Activated T-cell treated with anti-CD3 and anti-CD28 coated beads for 48 hours (primary cell): ENCODE data around the gene LGALS7B.
"Not testable (repeated sequence)": the region's sequence is repeated elsewhere in the genome, so short reads cannot be mapped to it uniquely, and the experiment has no call there.

Experiments used
- DNase-seq: peaks from one replicate; pipeline ENCODE4 v3.0.0-alpha.2; 2020; ENCODE audit warnings: low read depth

The LGALS7B gene

DNA sequence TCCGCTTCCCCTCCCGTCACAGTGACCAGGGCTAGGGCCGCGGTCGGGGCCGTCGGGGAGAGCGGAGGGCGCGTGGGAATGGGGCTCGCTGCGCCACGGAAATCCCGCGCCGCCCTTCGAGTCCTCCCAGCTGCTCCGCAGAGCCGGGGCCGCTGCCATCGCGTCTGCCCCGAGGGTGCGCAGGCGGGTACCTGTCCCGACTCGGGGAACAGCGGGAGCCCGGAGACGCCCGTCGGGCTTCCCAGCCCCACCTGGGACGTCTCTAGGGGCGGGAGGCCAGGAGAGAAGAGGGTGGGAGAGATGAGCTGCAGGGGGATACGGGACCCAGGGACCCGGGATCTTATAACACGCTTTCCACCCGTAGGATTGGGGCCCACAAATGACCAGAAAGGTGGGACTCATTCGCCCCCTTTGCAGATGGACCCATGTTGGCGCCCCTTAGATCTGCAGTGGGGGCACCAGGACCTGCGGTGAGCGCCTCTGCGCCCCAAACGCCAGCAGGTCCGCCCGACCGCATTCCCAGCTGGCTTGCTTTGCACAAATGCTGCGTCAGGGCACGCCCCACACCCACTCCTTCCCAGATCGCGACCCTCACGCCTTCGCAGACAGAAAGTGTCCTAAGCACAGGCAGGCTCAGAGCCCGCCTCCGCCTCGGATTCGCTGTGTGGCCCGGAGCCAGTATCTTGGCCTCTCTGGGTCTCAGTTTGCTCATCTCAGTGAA, 18.6 kb upstream of the LGALS7B start:
- DNase-seq: not testable (repeated sequence)

DNA sequence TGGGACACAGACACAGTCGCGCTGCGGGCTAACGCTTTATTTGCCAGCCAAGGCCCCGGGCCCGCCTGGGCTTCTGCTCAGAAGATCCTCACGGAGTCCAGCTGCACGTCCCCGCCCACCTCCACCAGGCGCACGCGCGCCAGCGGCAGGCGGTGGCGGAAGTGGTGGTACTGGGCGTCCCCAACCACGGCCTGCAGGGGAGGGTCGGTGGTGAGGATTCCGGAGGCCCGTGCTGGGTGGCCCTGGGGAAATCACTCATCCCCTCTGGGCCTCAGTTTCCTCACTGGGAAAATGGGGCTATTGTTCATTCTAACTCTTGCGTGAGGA, 18.1 kb upstream of the LGALS7B start:
- DNase-seq: not testable (repeated sequence)

DNA sequence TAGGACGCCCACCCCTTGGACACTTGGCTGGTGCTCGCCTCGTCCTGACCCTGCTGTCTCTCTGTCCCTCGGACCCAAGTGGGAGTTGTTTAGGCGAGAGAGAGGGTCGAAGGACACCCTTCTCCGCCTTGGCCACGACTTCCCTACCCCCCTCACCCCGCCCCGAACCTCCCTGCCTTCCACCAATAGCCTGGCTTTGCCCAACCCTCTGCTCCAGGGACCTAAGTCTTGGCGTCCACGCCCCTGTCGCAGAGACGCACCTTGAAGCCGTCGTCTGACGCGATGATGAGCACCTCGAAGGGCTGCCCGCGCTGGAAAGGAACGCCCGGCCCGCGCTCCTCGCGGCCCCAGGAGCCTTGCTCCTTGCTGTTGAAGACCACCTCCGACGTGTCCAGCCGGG, 17.4 kb upstream of the LGALS7B start:
- not testable (repeated sequence) for DNase-seq

DNA sequence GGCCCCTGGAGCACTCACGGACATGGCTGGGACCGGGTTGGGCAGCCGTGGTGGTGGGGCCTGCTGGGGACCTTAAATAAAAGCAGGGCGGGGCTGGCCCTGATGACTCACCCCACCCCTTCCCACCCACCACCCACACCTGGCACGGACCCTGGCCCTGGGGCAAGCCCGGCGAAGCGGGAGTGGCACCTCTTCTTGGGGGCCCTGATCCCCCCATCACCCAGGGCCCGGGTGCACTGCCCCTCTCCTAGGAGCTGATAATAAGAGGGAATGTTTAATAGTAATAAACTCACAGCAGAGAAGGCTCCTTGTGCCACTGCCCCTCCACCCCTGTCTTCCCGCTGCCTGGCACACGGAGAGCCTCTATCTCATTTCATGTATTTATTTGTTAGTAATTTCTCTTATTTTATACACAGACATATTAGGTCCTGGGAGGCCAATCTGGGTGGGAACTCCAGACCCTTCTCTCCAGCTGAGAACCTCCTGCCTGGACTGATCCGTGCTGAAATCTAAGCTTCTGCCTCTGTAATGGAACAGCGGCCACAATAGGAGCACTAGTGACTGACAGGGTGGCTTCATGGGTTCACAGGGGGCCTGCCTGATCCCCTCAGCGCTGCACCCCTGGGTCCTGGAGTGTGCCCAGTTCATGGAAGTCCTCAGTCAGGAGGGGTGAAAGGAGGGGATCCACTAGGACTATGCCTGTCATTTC, 15.4 kb upstream of the LGALS7B start, which contains the start of gene LGALS7:
LGALS7 (minus strand) TSS at position 49 of the 709 bp plus-strand sequence; CDS start at position 24, 25 bp downstream.
- DNase-seq: no peak

DNA sequence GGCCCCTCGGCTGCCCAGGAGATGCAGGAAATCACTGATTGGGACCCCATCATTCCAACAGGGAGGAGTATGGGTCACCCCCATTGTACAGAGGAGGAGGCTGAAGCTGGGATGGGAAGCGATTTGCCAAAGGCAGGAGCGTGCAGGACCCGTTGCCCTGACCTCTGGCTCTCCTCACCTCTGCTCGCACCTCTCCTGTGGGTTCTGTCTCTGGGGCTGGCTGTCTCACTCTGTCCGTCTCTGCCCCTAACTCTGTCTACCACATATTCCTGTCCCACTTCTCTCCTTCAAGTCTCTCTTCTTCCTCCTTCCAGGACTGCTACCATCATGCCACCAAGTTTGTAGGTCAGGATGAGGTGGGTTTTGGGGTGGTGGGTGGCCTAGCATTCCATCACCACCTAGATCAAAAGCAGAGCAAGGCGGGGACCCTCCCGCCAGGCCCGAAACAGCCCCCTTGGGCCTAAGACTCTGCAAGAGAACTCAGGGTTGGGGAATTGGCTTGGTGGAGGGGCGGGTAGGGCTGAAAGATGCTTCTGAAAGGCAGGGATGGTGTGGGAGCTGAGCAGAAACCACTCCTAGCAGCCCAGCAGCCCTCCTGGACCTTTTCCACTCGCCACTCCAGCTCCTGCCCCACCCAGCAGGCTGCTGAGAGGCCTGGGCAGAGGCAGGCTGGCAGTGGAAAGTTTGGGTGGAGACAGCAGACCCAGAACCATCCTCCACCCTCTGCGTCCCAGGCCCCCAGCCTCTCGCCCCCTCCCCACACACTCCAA, 14.6 kb upstream of the LGALS7B start:
- no peak for DNase-seq

DNA sequence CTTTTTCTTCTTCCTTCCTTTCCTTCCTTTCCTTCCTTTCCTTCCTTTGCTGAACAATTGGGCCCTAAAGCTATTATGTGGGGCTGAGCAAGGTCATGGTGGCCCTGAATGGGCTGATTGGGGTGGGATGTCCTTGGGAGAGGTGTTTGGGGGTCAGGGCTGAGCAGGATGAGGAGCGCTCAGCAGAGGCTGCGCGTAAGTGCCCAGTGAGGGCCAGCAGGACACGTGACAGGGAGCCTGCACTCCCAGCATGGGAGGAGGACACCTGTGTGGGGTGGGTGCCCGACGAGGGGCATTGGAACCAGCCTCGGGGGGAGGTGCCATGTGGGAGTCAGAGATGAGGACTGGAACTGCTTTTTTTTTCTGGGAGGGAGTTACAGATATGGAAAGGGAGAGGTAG, 10.3 kb upstream of the LGALS7B start:
- no peak for DNase-seq

DNA sequence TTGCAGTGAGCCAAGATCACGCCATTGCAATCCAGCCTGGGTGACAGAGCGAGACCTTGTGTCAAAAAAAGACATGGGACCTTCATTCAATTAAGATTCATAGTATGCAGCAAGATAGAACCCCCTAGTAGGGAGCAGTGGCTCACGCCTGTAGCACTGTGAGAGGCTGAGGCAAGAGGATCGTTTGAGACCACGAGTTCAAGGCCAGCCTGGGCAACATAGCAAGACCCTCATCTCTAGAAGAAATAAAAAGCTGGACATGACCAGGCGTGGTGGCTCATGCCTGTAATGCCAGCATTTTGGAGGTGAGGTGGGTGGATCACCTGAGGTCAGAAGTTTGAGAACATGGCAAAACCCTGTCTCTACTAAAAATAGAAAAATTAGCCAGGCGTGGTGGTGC, 8.6 kb upstream of the LGALS7B start:
- DNase-seq: no peak

DNA sequence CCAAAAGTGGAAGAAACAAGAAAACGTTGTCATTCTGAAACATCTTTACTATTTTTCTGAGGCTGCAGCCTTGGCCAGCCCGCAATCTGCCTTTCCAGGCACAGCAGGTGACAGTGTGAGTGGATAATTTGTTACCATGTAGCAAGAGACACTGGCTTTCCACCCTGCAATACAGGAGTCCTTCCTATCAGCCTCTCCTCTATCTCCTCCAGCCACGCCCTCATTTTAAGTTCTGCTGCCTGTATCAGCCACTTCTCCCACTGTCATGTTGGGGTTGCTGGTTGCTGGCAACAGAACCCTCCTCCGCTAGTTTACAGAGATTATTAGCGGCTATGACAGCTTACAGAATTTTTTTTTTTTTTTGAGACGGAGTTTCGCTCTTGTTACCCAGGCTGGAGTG, 7.9 kb upstream of the LGALS7B start:
- DNase-seq: no peak

DNA sequence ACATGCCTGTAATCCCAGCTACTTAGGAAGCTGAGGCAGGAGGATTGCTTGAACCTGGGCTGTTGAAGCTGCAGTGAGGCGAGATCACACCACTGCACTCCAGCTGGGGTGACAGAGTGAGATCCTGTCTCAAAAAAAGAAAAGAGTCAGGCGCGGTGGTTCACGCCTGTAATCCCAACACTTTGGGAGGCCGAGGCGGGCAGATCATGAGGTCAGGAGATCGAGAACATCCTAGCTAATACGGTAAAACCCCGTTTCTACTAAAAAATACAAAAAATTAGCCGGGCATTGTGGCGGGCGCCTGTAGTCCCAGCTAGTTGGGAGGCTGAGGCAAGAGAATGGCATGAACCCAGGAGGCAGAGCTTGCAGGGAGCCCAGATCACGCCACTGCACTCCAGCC, 6.8 kb upstream of the LGALS7B start:
- DNase-seq: not testable (repeated sequence)

DNA sequence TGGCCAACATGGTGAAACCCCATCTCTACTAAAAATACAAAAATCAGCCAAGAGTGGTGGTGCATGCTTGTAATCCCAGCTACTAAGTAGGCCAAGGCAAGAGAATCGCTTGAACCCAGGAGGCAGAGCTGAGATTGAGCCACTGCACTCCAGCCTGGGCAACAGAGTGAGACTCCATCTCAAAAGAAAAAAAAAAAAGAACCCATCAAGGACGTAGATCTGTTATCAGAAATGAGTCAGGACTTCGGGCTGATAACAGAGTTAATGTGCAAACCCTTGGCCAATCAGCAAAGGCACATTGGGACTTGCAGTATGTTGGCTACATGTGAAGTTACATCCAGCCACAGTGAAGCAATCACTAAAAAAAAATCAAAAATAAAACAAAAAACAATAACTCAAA, 4.8 kb upstream of the LGALS7B start:
- no peak for DNase-seq

DNA sequence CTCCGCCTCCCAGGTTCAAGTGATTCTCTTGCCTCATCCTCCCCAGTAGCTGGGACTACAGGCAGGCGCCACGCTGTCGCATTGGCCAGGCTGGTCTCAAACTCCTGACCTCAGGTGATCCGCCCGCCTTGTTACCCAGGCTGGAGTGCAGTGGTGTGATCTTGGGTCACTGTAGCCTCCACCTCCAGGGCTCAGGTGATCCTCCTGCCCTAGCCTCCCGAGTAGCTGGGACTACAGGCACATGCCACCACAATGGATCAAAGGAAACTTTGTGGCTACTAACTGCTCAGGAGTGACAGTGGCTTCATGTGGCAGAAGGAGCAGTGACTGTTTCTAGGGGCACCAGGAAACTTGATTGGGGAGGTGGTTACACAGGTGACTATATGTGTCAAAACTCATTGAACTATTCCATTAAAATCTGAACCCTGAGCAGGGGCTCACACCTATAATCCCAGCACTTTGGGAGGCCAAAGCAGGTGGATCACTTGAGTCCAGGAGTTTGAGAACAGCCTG, 3.8 kb upstream of the LGALS7B start:
- DNase-seq: no peak

DNA sequence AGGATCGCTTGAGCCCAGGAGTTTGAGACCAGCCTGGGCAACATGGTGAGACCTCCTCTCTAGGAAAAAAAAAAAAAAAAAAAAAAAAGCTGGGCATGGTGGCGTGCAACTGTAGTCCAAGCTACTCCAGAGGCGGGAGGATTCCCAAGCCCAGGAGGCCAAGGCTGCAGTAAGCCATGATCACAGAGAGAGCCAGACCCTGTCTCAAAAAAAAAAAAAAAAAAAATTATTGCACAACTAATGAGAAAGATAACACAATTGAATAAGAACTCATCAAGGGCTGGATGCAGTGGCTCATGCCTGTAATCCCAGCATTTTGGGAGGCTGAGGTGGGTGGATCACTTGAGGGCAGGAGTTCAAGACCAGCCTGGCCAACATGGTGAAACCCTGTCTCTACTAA, 2.9 kb upstream of the LGALS7B start:
- DNase-seq: not testable (repeated sequence)

DNA sequence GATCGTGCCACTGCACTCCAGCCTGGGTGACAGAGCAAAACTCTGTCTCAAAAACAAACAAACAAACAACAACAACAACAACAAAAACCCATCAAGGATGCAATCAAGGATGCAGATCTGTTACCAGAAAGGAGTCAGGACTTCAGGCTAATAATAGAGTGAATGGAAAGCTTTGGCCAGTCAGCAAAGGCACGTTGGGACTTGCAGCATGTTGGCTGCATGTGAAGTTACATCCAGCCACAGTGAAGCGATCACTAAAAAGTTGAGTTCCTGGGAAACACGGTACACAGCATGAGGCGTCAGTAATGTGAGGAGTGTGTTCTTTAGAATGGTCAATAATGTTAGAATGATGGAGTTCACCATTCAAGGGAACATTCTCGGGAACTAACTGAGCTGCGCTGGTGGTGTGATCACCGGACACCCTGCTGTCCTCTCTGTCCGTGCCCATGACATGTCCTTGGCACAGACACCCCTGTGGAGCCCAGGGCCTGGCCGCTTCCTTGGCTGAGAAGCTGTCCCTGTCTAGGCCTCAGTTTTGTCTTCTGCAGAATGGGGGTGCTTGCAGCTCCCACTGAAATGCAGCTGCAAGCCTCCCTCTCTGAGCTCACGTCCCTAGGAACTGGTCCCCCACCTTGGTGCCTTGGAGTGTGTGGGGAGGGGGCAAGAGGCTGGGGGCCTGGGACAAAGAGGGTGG, 2.3 kb upstream of the LGALS7B start:
- DNase-seq: no peak

DNA sequence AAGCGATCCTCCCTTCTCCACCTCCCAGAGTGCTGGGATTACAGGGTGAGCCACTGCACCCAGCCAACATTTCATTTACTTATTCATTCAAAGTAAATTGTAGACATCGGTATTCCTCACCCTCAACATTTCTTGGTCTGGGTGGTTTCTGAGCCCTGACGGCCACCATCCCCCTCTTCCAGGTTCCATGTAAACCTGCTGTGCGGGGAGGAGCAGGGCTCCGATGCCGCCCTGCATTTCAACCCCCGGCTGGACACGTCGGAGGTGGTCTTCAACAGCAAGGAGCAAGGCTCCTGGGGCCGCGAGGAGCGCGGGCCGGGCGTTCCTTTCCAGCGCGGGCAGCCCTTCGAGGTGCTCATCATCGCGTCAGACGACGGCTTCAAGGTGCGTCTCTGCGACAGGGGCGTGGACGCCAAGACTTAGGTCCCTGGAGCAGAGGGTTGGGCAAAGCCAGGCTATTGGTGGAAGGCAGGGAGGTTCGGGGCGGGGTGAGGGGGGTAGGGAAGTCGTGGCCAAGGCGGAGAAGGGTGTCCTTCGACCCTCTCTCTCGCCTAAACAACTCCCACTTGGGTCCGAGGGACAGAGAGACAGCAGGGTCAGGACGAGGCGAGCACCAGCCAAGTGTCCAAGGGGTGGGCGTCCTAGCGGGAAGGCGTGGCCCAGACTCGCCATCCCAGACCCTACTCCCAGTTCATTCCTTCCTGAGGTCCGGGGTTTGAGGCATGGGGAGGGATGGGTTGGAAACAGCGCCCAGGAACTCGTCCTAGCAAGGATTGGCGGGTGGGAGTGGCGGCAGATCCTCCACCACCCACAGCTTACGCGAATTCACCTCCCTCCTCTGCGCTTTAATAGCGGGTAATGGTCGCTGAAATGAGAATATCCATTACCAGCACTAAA, 1.8 kb downstream of the LGALS7B start:
- DNase-seq: not testable (repeated sequence)

DNA sequence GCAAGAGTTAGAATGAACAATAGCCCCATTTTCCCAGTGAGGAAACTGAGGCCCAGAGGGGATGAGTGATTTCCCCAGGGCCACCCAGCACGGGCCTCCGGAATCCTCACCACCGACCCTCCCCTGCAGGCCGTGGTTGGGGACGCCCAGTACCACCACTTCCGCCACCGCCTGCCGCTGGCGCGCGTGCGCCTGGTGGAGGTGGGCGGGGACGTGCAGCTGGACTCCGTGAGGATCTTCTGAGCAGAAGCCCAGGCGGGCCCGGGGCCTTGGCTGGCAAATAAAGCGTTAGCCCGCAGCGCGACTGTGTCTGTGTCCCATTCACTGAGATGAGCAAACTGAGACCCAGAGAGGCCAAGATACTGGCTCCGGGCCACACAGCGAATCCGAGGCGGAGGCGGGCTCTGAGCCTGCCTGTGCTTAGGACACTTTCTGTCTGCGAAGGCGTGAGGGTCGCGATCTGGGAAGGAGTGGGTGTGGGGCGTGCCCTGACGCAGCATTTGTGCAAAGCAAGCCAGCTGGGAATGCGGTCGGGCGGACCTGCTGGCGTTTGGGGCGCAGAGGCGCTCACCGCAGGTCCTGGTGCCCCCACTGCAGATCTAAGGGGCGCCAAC, 2.6 kb downstream of the LGALS7B start:
- DNase-seq: not testable (repeated sequence)

DNA sequence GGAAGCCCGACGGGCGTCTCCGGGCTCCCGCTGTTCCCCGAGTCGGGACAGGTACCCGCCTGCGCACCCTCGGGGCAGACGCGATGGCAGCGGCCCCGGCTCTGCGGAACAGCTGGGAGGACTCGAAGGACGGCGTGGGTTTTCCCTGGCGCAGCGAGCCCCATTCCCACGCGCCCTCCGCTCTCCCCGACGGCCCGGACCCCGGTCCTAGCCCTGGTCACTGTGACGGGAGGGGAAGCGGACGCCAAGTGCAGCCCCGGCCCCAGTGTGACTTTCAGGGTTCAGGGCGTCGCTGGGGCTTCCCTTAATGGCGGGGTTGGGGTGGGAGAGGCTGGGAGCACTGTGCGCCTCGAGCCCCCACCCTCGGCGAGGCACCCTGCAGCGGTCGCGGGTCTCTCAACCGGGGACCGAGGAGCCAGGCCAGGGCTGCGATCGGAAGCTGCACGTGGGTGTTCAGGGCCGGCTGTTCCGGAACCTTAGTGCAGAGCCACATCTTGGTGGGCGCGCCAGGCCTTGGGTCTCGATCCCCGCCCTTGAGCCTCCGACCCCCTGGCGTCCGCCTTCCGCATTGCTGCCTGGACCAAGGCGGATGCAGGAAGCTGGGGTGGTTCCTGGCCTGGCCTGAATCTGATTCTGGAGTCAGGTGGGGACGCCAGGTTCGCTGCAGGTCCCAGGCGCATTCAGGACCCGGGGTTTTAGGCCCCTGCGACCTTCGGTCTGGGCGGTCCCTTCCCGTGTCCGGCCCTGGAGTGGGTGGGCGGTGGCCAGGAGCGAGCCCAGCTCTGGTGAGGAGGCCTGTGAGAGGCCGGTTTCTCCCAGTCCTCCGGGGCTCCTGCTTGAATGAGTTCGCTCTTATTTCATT, 3.5 kb downstream of the LGALS7B start:
- DNase-seq: peak; percentile 38

DNA sequence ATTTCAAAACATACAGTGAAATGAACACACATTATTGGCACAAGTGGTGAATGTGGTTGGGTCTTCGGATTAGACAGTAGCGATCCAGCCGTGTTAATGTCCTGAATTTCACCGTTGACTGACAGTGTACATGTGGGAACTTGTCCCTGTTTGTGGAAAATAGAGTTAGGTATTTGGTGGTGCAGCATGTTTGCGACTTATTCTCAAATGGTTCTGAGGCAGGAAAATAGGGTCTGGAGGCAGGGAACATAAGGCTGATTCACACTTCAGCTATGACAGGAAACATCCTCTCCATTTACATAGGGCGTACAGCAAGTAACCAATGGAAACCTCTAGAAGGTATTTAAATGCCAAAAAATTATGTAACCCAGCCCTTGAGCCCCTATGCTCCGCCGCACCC, 4.2 kb downstream of the LGALS7B start:
- no peak for DNase-seq

DNA sequence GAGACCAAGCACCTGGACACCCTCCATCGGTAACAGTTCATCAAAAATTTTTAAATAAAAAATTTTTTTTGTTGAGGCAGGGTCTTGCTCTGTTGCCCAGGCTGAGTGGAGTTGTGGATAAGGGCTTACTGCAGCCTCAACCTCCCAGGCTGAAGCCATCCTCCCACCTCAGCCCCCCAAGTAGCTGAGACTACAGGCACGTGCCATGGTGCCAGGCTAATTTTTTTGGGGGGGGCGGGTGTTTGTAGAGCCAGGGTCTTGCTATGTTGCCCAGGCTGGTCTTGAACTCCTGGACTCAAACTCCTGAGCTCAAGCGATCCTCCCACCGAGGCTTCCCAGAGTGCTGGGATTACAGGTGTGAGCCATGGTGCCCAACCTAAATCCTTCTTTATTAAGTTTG, 4.7 kb downstream of the LGALS7B start:
- no peak for DNase-seq

DNA sequence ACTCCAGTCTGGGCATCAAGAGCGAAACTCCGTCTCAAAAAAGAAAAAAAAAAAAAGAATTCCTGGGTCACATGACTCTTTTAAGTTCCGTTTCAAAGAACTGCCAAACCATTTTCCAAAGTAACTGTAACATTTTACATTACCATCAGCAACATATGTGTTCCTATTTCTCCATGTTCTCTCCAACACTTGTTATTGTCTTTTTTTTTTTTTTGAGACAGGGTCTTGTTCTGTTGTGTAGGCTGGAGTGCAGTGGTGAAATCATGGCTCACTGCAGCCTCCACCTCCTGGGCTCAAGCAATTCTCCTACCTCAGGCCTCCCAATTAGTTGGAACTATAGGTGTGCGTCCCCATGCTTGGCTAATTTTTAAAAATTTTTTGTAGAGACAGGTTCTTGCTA, 6.5 kb downstream of the LGALS7B start:
- DNase-seq: no peak

DNA sequence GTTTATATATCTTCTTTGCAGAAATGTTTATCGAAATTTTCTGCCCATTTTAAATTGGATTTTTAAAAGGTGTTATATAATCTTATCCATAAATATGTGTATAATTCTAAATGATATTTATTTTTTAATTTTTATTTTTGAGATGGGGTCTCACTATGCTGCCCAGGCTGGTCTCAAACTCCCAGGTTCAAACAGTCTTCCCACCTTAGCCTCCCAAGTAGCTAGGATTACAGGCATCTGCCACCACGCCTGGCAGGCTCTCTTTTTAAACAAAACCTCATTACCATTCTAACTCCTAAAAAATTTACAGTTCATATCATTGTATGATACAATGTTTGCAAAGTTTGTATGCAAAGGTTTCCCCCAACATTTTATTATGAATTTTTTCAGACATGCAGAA, 7.2 kb downstream of the LGALS7B start:
- no peak for DNase-seq
